Measurements from ENCODE around the gene CLBA1.

GRCh38 chr14:104968541-104969401, 16.8 kb upstream of the CLBA1 start:
- TF ChIP-seq, protein P1, sequence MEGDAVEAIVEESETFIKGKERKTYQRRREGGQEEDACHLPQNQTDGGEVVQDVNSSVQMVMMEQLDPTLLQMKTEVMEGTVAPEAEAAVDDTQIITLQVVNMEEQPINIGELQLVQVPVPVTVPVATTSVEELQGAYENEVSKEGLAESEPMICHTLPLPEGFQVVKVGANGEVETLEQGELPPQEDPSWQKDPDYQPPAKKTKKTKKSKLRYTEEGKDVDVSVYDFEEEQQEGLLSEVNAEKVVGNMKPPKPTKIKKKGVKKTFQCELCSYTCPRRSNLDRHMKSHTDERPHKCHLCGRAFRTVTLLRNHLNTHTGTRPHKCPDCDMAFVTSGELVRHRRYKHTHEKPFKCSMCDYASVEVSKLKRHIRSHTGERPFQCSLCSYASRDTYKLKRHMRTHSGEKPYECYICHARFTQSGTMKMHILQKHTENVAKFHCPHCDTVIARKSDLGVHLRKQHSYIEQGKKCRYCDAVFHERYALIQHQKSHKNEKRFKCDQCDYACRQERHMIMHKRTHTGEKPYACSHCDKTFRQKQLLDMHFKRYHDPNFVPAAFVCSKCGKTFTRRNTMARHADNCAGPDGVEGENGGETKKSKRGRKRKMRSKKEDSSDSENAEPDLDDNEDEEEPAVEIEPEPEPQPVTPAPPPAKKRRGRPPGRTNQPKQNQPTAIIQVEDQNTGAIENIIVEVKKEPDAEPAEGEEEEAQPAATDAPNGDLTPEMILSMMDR (IDR thresholded peaks at IDR 0.05): peak in 1 of 4 experiments; percentile 36
- TF ChIP-seq POLR2A (IDR thresholded peaks at IDR 0.05) (no peak), POLR2AphosphoS5 (IDR thresholded peaks at IDR 0.05) (no peak), EP300 (IDR thresholded peaks at IDR 0.05) (no peak)

Data from gastroesophageal sphincter (tissue), 3 donors.